NCI-H2107 (cell line): ENCODE measurements around the gene RSPH6A.
"Not testable (repeated sequence)": the region's sequence is repeated elsewhere in the genome, so short reads cannot be mapped to it uniquely, and the experiment has no call there.

Experiments
- DNase-seq: peaks from one replicate; lab custom pipeline; 2025; lab: John Stamatoyannopoulos, UW

RSPH6A gene

GRCh38 chr19:45764945-45765701, 50.0 kb downstream of the RSPH6A start:
- no peak for DNase-seq

DNA sequence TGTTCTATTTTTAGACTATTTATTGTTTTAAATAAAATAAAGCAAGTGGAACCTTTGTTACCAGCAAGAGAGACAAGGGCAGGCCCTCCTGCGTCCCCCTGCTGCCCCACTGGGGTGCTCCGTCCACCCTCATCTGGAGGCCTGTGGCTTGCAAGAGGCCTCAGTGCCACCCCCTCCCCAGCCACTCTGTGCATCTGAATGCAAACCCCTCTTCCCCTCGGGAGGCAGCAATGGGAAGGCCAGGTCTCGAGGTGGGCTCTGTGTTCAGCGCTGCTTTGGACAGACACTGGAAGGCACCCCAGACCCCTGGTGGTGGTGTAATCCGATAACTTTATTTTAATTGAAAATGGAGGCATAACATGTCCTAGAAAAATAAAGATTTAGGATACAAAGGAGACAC, 50.6 kb downstream of the RSPH6A start:
- no peak for DNase-seq

DNA sequence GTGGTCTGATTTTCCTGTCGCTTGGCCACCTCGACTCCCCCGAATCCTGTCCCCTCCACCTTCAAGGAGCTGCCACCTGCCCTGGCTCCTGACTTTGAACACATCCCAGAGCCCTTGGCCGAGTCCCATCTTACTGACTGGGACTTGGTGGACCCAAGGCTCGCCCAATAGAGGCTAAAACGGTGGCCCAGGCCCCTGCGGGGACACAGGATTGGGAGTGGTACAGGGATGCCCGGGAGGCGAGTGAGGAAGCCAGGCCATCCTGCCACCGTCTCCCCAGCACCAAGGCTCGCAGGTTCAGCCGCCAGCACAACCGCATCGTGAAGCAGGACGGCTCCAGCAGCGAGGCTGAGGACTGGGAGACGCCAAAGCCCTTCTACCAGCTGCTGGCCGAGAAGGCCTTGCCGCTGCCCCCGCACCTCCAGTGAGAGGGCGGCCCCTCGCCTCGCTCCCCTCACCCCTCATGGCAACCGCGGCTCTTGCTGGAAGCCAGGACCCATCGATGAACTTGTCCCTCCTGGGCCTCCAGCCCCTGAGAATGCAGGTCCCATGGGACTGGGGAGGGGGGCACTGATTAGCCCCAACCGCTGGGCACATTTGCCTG, 51.3 kb downstream of the RSPH6A start:
- no peak for DNase-seq

DNA sequence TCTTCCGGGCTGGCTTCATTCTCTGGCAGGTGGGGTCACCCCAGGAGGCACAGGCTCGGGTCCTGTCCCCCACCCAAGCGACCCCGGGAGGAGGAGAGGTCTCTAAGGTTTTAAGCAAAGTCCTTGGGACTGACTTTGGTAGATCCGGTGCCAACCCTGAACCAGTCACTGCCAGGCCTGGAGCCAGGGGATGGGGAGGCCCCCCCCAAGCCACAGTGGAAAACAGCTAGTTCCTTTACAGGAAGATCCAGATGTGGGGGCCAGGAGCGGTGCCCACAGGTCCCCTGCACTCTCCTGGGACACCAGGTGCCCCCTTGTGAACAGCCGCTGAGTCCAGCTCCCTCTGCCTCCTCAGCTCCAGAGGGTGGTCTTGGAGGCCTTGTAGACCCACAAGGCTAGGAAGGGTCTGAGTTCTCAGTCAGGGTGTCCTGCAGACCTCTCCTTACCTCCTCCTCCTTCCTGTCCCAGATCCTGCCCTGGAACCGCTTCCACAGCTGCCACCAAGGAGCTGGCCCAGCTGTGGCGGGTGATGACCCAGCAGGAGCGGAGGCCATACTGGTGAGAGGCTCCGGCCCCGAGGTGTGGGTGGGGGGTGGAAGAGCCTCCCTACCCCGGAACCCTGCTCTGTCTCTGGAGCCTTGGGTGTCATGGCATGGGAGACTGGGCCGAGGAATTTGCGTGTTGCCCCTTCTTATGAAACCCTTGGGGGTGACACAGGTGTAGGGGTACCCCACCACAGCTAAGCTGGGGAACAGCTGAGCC, 52.1 kb downstream of the RSPH6A start:
- no peak for DNase-seq

- DNase-seq = no peak
Measured at GRCh38 chr19:45761714-45762113, 53.4 kb downstream of the RSPH6A start.

DNA sequence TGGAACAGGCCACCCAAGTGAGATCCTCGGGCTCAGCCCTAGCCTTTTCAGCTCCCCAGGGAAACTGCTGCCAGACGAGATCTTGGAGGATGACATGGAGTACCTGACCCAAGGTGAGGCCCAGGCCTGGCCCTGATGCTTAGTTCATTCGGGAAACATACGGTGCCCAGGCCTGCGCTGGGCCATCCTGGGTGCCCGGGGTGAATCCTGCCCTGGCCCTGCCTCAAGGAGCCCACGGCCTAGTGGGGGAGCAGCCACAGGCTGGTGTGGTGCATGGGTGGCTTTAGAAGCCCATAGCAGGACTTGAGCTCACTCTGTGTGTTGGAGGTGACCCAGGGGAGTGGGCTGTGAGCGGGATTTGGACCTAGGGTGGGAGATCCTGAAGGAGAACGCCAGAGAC, 56.2 kb downstream of the RSPH6A start:
- no peak for DNase-seq

- DNase-seq = no peak
Measured at GRCh38 chr19:45757695-45758094, 57.4 kb downstream of the RSPH6A start.

- DNase-seq = no peak
Measured at GRCh38 chr19:45754323-45754722, 60.8 kb downstream of the RSPH6A start.

DNA sequence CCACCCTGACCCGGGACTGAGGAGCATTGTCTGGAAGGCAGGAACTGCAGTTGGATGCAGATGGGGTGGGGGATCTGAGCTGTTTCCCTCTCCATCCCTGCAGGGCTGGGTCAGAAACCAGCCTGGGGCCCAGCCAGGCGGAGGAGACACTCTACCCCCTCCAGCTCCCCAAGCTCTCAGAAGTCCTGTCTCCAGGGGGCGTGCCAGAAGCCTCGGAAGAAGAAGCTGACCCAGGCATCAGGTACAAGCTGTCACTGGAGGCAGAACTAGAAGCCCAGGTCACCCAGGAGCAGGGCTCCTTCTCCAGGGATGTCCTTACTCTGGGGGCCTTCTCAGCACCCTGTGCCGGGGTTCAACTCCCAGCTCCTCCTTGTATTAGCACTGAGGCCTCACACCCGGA, 61.6 kb downstream of the RSPH6A start:
- DNase-seq = no peak

DNA sequence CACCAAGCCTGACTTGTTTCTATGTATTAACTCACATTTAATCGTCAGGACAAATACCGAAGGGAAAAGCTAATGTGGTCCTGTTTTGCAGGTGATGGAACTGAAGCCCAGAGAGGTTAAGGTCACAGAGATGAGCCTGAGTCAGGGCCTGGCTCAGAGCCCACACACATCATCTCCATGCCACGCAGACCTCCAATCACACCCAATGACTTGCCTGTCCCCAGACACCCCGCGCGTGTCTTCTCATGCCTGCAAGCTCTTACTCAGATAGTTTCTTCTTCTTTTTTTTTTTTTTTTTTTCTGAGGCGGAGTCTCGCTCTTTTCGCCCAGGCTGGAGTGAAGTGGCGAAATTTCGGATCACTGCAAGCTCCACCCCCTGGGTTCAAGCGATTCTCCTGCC, 62.5 kb downstream of the RSPH6A start:
- no peak for DNase-seq

DNA sequence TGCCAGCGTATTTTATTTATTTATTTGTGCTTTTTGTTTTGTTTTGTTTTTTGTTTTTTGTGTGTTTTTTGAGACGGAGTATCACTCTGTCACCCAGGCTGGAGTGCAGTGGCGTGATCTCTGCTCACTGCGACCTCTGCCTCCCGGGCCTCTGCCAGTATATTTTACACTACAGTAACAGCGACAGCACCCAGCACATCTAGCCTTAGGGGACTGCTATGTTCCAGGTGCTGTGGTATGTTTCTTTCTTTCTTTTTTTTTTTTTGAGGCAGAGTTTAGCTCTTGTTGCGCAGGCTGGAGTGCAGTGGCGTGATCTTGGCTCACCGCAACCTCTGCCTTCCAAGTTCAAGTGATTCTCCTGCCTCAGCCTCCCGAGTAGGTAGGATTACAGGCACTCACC, 63.6 kb downstream of the RSPH6A start:
- DNase-seq = not testable (repeated sequence)

GRCh38 chr19:45747513-45747912, 67.6 kb downstream of the RSPH6A start:
- DNase-seq = no peak

GRCh38 chr19:45746866-45747265, 68.2 kb downstream of the RSPH6A start:
- DNase-seq = no peak
